Posterior cingulate gyrus (tissue), 11 donors: Measurements from ENCODE around the gene GGT5.
A peak's percentile ranks its signal among the peaks of the same experiment; 100 is the strongest.
"Not testable (repeated sequence)": the region's sequence is repeated elsewhere in the genome, so short reads cannot be mapped to it uniquely, and the experiment has no call there.

Experiments
- DNase-seq, 10 donors: peaks; one replicate each; pipeline versions ENCODE4 v3.0.0 to v3.0.0-alpha.2; 2020 to 2021; ENCODE audit warnings: mixed read lengths in 3 of 10
- intact Hi-C: fragments of 100-400 bp; cut with DNase I; formaldehyde crosslinking; loops from one replicate; pipeline ENCODE4 v1.15.1; 2023

The GGT5 gene

GRCh38 chr22:24186892-24187670 is 57.8 kb downstream of the GGT5 start:
- peak in 4 of 10 donors; percentile 2 to 77 (median 60) for DNase-seq
- intact Hi-C loops = loop anchor here (5.0 kb wide), 1 partner anchor 60 kb away; the partner anchor contains the start of gene GGT5

GRCh38 chr22:24186352-24186740 is 58.5 kb downstream of the GGT5 start:
- intact Hi-C loops = loop anchor here (5.0 kb wide), 1 partner anchor 61 kb away; the partner anchor contains the start of gene GGT5
- peak in 2 of 10 donors; percentile 66 to 81 for DNase-seq

- peak in 3 of 10 donors; percentile 69 to 83 (median 72) for DNase-seq
Observed at GRCh38 chr22:24185501-24186351, 59.2 kb downstream of the GGT5 start.

GRCh38 chr22:24185001-24185500 is 59.8 kb downstream of the GGT5 start:
- peak in 2 of 10 donors; percentile 64 to 71 for DNase-seq
- intact Hi-C loops = loop anchor here (5.0 kb wide), 1 partner anchor 62 kb away; the partner anchor contains the start of gene GGT5

More at GRCh38 chr22:24185501-24186351, 59.2 kb downstream of the GGT5 start:
- intact Hi-C loops = loop anchor here (5.0 kb wide), 1 partner anchor 62 kb away; the partner anchor contains the start of gene GGT5

GRCh38 chr22:24184057-24184798 is 60.7 kb downstream of the GGT5 start:
- intact Hi-C loops = no loop called here

GRCh38 chr22:24183321-24184031 is 61.4 kb downstream of the GGT5 start:
- peak in 3 of 10 donors; percentile 61 to 82 (median 78) for DNase-seq
- intact Hi-C loops = no loop called here

More at GRCh38 chr22:24184057-24184798, 60.7 kb downstream of the GGT5 start:
- DNase-seq = peak in 4 of 10 donors; percentile 12 to 72 (median 54)

GRCh38 chr22:24182900-24183246 is 62.0 kb downstream of the GGT5 start:
- DNase-seq = peak in 2 of 10 donors; percentile 53 to 61
- intact Hi-C loops = not testable (repeated sequence)

- peak in 3 of 10 donors; percentile 66 to 87 (median 79) for DNase-seq
- intact Hi-C loops = no loop called here
Observed at GRCh38 chr22:24181996-24182899, 62.6 kb downstream of the GGT5 start.

GRCh38 chr22:24181088-24181995 is 63.5 kb downstream of the GGT5 start, which contains the start of gene SUSD2:
Gene SUSD2, plus strand, starts transcription at chr22:24181487. Its CDS starts 33 bp downstream, at chr22:24181520.
- DNase-seq = peak in 3 of 10 donors; percentile 66 to 83 (median 67)
- intact Hi-C loops = no loop called here

GRCh38 chr22:24180316-24181087 is 64.4 kb downstream of the GGT5 start:
- intact Hi-C loops = no loop called here
- DNase-seq = peak in 4 of 10 donors; percentile 8 to 85 (median 68)

- peak in 3 of 10 donors; percentile 3 to 81 (median 57) for DNase-seq
- intact Hi-C loops = no loop called here
Observed at GRCh38 chr22:24179478-24180210, 65.2 kb downstream of the GGT5 start.

GRCh38 chr22:24178502-24179440 is 66.1 kb downstream of the GGT5 start:
- intact Hi-C loops = no loop called here
- DNase-seq = no peak

GRCh38 chr22:24178021-24178431 is 66.9 kb downstream of the GGT5 start:
- intact Hi-C loops = no loop called here
- DNase-seq = no peak

- intact Hi-C loops = no loop called here
- no peak for DNase-seq
Observed at GRCh38 chr22:24177456-24177855, 67.4 kb downstream of the GGT5 start.

GRCh38 chr22:24177045-24177444 is 67.8 kb downstream of the GGT5 start:
- no peak for DNase-seq
- intact Hi-C loops = no loop called here
